Stimulated activated CD8-positive, alpha-beta memory T cell treated with anti-CD3 and anti-CD28 coated beads, Interleukin-4, amount 100 ng/mL, for 4 hours (primary cell): ENCODE results near the gene TOR3A.
"Not testable (repeated sequence)": the region's sequence is repeated elsewhere in the genome, so short reads cannot be mapped to it uniquely, and the experiment has no call there.

Experiments used
- DNase-seq, 2 donors: peaks; one replicate each; pipeline ENCODE4 v3.0.0-alpha.2; 2020; ENCODE audit warnings: low read depth in 2 of 2, low spot score in 1 of 2

Gene TOR3A

DNA sequence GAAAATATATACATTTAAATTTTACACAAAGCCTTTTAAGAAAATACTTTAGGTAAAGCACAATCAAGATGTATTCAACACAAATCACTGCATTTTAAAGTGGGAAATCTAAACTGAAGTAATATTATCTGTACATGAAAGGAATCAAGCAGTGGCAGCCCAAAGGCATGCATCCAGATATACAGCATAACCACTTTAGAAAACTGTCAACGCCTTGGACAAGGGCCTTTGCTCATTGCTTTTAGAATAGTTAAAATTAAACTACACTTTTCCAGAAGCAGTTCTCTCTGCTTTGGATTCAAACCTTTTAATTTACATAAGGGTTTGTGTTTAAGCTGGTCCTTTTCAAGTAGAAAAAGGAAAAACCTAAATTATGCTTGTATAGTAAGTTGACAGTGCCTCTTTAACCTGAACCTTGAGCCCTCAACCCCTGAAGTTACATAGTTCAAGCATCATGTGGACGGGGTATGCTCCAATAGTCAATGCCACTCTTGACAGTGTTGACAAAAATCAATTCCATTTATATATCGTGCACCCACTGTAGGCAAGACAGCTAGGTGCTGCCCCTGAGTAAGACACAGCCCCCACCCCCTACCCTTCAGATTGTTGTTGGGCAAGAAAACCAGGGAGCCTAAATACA, 22.9 kb downstream of the TOR3A start:
- DNase-seq, result no peak

DNA sequence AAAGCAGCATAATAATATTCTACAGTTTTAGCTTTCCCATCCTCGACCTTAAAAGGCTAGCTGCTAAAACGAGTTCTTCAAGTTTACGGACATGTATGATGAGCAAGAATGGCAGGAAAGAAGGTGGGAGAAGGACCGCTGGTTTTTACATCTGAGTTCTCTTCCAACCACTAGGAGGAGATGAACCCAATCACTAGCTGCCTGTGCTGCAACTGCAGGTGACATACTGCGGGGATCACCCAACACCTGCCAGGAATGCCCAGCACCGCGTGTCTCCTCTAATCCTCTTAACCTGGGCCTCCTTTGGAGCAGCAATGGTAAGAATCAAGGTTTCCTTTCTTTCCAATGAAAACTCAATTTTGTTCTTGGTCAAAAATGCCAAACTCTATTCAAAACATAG, 23.5 kb downstream of the TOR3A start:
- DNase-seq, result no peak

DNA sequence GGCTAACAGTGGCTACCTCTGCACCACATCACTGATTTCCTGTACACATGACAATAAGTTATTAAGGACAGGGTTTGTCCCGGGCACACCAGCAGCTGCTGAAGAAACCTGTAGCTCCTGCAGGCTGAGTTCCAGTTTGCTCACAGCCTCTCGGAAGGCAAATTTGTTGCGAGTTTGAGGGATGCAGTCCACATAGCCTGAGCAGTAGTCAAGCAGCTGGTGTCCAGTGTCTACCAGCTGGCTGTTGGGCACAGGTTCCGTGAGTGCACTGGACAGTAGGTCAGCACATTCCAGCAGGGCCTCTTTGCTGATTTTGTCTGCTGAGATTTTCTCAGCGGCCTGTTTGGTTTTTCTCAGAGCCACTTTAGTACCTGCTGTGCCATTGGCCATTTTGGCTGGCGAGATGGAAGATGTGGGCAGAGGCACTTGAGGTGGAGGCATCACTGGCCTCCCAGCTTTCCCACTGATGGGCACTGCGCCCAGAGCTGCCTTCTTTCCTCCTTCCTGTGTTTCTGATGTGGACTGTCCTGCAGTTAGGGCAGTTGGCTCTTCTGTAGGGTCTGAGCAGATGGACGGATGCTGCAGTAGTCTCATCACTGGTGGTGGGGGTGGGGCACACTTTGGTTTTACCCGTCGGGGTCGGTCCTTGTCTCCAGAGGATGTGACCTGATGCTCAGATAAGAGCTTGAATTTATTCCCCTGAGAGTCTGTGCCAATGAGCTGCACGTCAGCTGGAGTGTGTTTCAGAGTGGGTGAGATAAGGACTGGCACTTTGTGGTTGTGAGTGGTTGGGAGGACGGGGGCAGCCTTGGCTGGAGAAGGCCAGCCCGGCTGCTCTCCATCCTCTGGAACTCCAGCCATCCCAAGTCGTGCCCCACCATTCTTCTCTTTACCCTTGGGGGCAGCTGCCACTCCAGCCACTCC, 26.1 kb downstream of the TOR3A start:
- DNase-seq, result no peak

DNA sequence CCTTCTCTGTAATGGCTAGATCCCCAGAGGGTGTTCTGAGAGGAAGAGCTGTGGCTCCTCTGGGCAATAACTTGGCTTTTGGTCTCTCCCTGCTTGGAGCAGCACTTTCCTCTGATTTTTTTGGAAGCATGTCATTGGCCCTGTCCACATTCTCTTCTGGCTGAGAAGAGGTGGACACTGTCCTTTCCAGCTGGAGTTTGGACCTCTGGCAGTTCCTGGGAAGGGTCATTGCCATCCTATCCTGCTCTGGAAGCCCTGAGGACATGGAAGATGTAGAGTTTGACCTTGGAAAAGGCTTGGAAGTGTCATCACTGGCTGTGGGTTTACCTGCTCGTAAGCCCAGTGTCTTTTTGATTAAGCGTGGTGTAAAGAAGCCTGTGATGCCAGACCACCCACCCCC, 26.8 kb downstream of the TOR3A start:
- DNase-seq, result no peak

DNA sequence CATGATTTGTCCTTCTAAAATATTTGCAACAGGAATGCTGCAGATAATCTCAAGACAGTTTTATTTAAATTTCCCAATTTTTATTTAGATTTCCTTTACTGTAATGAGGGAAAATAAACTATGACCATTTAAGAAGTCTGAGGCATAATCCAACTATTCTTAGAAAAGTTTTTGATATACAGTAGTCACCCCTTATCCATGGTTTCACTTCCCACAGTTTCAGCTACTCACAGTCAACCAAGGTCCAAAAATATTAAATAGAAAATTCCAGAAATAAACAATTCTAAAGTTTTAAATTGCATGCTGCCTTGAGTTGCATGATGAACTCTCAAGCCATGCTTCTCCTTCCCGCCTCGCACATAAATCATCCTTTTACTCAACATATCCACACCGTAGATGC, 33.3 kb downstream of the TOR3A start:
- DNase-seq, result no peak

DNA sequence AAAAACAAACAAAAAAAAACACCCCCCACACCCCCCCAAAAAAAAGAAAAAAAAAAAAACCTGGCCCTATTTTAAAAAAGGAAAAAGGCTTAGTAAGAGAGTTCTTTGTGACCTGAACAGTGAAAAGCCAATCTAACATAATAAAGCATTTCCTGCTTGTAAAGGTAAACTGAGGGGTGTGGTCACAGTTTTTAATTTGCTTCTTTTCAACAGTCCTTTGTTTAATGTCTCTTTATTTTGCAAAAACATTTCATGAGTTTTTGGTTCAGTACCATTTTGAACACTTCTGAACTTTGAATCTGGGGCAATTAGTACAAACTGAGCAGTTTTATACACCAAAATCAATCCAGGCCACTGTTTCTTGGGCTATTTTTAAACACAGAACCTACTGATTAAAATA, 37.6 kb downstream of the TOR3A start:
- DNase-seq, result no peak

DNA sequence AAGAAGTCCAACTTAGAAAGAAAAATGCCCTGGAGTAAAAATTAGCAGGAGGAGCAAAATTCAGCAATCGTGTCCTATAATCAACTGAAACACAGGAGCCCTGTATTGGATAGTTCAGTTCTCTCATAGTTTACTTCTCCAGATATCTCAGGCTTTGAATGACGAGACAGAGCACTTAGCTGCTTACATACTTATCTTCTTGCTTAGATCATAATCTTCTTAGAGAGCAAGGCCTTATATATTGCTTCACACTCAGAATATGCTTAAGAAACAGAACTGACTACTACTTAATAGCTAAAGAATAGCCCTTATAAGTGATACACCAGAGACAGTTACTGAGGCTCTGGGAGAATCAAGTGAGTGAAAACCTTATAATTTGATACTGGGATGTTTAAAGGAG, 38.9 kb downstream of the TOR3A start:
- DNase-seq, result no peak

DNA sequence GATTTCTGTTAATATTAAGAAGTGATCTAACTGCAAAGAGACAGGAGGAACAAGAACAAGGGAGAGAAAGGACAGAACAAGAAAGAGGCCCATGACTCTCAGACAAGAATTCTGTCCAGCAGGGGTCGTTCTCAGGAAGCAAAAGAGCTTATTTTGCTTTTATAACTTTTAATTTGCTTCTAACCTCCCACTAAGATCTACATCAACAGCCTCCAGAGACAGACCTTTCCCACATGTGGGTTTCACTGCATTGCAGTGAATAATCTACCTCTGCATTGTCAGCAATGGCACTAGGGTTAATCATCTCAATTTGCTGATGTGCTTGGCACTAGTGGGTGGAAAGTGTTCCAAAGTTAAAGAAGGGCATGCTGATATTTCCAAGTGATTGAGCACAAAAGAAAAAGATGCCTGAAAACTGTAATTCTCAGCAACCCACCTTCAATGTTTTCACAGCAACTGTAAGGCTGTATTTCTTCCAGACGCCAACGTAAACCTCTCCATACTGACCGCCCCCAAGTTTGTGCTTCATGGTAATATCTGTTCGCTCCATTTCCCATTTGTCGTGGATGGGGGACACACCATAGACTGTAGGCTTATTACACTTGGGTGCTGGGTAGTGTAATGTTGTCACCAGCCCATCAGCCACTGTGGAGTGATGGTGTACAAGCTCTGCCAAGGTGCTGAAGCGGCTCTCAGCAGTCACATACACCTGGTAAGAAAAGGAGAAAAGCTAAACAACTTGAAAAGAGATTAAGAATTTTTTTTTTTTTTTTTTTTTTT, 39.5 kb downstream of the TOR3A start:
- DNase-seq, result no peak

DNA sequence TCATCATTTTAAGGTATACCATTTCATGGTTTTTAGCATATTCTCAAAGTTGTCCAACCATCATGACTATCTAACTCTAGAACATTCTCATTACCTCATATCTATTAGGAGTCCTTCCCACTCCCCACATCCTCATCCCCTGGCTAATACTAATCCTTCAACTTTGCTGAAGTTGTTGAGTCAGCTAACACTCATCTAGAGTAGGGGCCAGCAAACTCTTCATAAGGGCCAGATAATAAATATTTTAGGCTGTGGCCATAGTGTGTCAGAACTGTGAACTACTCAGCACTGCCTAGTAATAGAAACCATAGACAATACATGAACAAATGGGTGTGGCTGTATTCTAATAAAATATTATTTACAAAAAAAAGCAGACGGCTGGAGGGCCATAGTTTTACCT, 43.0 kb downstream of the TOR3A start:
- no peak for DNase-seq

DNA sequence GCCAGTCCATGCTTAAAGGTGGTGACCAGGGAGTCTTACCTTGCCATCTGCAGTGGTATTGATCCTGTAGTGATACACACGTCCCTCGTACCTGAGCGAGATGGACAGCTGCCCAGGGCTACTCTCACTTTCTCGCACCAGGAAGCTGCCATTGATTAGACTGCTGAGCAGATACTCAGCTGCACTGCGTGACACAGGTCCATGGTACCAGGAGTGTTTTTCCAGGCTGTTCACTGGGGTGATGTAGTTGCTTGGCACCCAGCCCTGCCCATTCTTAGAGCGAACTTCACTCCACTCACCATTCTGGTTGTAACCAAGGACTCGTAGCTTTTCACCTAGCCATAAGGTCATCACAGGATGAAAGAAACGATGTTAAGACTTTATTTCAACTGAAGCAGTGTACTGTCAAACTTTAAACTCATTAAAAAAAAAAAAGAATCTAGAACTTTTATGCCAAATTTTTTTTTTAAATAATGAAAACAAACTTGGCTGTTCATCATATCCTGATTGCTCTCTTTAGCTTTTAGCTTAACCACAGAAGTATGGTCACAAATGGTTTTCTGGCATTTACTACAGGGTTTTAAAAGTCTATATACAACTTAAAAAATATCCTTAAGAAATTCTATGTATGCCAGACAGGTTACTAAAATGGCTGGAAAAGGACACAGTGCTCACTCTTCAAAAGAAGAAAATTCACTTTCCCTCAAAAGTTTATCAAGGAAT, 44.6 kb downstream of the TOR3A start:
- DNase-seq, result no peak

DNA sequence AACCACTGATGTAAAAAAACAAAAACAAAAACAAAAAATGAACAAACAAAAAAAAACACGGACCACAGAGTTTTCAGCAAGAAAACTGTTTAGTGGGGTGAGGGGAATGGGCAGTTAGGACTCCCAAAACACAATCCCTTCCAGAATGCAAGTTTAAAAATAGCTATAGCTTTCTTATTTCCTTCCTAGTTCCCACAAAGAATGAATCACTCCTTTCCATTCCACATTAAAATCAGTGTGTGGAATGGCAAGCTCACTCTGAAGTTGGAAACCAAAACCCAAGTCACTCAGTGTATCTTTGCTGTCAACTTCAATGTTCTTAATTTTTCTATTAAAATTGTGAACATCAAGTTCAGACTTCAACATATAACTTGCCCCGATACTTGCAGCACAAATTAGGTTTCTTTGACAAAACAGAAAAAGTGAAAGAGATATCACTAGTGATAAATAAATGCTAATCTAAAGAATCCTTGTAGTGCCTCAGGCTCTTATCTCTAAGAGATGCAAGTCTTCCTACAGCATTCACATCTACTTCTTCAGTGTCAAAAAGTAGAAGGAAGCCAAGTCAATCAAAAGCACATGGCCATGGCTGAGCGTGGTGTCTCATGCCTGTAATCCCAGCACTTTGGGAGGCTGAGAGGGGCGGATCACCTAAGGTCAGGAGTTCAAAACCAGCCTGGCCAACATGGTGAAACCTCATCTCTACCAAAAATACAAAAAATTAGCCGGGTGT, 45.5 kb downstream of the TOR3A start:
- no peak for DNase-seq

DNA sequence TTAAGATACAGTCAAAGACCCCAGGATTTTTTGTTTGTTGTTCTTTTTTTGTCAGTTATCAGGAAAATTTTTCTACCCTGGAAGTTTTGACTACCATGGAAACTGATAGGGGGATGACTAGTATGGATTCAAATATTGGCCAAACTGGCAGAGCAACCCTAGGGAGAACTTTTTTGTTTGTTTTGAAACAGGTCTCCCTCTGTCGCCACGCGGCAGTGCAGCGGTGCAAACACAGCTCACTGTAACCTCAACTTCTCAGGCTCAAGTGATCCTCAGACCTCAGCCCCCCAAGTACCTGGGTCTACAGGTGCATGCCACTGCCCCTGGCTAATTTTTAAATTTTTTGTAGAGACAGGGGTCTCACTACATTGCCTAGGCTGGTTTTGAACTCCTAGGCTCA, 46.6 kb downstream of the TOR3A start:
- no peak for DNase-seq

DNA sequence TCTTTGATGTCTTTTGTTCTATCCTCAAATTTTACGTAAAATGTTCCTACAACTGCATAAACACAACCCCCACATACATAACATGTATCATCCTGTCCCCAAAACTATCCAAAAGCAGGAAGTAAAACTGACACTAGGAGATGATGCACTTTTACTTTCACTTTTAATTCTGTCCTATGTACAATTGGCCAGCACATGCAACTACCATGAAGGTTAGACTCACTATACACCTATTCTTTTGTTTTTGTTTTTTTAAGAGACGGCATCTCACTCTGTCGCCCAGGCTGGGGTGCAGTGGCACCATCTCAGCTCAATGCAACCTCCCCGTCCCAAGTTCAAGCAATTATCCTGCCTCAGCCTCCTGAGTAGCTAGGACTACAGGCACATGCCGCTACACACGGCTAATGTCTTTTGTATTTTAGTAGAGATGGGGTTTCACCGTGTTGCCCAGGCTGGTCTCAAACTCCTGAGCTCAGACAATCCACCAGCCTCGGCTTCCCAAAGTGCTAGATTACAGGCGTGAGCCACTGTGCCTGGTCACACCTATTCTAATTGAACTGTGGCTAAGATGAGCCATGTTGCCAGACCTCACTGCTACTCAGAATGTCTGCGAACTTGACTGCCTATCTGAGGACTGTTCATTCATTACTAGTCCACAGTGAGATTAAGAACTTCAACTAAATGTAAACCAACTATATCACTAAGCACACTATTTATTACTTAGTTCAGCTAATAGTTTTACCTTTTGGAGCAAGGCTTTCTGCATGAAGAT, 48.0 kb downstream of the TOR3A start:
- no peak for DNase-seq

DNA sequence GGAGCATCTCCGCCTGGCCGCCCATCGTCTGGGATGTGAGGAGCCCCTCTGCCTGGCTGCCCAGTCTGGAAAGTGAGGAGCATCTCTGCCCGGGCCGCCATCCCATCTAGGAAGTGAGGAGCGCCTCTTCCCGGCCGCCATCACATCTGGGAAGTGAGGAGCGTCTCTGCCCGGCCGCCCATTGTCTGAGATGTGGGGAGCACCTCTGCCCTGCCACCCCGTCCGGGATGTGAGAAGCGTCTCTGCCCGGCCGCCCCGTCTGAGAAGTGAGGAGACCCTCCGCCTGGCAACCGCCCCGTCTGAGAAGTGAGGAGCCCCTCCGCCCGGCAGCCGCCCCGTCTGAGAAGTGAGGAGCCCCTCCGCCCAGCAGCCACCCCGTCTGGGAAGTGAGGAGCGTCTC, 53.3 kb downstream of the TOR3A start:
- not testable (repeated sequence) for DNase-seq

DNA sequence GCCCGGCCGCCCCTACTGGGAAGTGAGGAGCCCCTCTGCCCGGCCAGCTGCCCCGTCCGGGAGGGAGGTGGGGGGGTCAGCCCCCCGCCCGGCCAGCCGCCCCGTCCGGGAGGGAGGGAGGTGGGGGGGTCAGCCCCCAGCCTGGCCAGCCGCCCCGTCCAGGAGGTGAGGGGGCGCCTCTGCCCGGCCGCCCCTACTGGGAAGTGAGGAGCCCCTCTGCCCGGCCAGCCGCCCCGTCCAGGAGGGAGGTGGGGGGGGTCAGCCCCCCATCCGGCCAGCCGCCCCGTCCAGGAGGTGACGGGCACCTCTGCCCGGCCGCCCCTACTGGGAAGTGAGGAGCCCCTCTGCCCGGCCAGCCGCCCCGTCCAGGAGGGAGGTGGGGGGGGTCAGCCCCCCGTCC, 53.8 kb downstream of the TOR3A start:
- DNase-seq, result not testable (repeated sequence)

DNA sequence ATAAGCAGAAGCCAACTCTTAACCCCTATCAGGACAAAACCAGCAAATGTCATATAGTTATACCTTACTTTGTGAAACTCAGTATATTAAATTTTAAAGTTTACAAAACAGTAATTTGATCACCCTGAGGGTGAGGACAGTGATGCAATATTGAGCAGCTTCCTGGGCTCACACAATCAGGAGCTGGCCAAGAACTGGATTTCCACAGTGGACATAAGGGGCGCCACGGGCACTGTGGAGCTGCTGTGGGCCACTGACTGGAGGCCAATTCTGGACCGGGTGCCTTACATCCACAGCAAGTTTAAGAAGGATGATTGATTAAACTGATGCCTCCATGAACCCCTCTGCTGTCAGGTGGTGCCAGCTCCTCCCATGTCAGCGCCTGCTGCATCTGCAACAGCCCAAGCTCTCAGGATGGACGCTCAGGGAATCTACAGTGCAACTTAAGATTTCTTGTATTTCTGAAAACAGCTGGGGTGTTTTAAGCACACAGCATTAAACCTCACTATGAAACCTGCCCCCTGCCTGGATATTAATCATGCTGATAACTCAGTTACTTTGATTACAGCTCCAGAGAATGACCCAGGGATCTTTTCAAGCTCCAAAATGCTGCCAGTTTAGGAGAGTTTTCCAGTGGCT, 55.9 kb downstream of the TOR3A start:
- DNase-seq, result no peak

DNA sequence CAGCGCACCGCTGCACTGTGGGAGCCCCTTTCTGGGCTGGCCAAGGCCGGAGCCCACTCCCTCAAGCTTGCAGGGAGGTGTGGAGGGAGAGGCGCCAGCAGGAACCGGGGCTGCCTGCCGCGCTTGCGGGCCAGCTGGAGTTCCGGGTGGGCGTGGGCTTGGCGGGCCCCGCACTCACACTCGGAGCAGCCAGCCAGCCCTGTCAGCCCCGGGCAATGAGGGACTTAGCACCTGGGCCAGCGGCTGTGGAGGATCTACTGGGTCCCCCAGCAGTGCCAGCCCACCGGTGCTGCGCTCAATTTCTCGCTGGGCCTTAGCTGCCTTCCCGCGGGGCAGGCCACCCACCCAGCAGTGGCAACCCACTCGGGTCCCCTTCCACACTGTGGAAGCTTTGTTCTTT, 56.9 kb downstream of the TOR3A start:
- DNase-seq, result not testable (repeated sequence)

DNA sequence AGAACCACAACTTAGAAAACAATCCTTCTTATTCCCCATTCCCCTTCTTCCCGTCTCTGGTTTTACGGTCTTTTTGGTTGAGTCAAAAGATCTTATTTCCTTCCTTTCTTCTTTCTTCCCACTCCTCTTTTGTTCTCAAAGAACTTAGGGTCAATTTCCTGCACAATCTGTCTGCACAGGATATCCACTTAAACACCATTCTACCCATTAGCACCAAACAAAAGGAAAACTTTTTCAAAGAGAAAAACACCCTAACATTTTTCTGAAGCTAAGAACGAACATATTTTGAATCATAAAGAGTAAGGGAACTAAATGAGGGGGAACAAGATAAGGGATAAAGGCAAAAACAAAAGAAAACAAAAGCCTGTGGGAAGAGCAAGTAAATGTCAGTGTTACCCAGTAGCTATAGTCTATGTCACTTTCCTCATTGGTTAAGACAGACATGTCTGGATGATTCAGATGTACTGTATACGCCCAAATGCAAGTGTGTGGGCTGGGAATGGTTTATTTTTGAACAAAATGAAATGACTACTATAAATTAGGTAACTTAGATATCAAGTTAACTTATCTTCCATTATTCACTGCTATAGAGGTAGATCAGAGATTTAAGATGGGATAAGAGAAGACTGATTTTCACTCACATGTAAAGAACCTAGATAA, 59.9 kb downstream of the TOR3A start:
- DNase-seq, result peak in 1 of 2 donors; percentile 13

DNA sequence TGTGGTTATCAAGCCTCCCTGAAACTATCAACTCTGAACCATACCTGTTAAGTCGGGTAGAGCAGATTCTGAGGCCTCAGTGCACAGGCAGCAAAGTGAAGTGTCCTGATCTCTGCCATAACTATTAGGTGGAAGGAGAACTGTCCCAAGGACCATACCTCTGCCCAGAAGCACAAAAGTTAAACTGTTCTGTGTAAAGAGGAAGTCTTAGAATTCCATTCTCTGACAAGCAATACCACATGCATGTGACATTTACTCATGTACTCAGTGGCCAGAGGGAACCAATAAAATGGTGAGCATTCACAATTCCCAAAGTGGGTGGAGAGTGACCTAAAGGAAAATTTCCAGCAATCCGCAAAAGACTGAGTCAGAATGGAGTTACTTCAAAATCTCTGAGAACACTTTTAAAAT, 61.0 kb downstream of the TOR3A start:
- DNase-seq, result no peak
